Epithelial cell of esophagus (primary cell): ENCODE data around the gene B4GALT2.

Experiments used
- DNase-seq: peaks from one replicate; pipeline ENCODE4 v3.0.0; 2010; ENCODE audit warnings: low read depth
- H3K4me3 ChIP-seq: 2 replicates; pipeline ENCODE4 v1.5.1; 2011; ENCODE audit warnings: mild to moderate bottlenecking, low read length, control low read depth
- CTCF ChIP-seq: IDR thresholded peaks from 2 replicates; pipeline ENCODE4 v1.5.1; 2011; ENCODE audit warnings: low read depth, mild to moderate bottlenecking, low read length, control low read depth, inconsistent platforms; ENCODE audit not compliant: insufficient read depth; ENCODE audit errors: missing control alignments

B4GALT2 gene

DNA sequence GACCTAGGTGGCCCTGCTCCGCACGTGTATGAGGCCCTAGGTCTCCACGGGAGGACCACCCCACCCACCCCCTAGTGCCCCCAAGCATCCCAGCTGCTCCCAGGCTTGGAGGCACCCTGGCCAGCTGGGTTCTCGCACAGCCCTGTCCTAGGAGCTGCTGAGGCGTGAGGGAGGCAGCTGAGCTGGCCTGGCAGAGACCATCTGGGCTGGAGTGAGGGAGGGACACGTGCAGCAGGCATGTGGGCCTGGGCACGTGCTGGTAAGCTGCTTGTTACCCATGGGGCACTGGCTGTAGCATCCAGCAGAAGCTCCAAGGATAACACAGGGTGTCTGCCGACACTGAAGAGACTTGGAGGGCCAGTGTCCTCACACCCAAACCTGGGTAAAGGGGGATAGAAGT, 42.1 kb downstream of the B4GALT2 start:
- no peak overlapping the region for H3K4me3 ChIP-seq
- DNase-seq: no peak
- no peak for TF ChIP-seq CTCF

DNA sequence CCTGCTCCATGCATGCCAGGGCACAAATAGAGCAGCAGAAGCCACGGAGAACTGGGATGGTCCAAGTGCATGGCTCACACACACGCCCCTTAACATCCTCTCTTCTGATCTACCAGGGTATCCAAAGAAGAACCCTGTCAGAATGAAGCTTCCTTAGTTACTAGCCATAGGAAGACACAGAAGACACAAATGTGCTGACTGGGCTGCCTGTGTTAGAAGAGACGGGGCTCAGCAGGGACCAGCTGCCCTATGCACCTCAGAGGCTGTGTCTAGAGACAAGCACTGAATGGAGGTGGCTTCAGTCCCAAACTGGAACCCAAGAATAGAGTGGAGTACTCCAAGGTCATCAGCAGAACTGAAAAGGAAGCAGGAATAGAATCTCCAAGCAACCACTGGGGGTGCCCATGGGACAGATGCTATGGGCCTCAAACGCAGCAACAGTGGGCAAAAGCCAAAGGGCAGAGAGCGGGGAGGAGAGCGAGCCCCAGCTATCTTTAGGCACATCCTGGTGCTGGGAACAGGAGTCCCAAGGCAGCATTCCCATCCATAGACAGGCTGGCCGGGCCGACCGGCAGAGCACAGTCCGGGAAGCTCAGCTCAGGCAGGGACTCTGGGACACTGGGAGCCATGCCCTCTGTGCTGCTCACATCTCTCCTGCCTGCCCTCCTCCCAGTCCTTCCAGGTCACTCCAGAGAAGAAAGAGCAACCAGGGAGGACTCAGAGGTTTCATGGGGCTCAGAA, 42.7 kb downstream of the B4GALT2 start:
- H3K4me3 ChIP-seq: no peak overlapping the region
- no peak for DNase-seq
- no peak for TF ChIP-seq CTCF

DNA sequence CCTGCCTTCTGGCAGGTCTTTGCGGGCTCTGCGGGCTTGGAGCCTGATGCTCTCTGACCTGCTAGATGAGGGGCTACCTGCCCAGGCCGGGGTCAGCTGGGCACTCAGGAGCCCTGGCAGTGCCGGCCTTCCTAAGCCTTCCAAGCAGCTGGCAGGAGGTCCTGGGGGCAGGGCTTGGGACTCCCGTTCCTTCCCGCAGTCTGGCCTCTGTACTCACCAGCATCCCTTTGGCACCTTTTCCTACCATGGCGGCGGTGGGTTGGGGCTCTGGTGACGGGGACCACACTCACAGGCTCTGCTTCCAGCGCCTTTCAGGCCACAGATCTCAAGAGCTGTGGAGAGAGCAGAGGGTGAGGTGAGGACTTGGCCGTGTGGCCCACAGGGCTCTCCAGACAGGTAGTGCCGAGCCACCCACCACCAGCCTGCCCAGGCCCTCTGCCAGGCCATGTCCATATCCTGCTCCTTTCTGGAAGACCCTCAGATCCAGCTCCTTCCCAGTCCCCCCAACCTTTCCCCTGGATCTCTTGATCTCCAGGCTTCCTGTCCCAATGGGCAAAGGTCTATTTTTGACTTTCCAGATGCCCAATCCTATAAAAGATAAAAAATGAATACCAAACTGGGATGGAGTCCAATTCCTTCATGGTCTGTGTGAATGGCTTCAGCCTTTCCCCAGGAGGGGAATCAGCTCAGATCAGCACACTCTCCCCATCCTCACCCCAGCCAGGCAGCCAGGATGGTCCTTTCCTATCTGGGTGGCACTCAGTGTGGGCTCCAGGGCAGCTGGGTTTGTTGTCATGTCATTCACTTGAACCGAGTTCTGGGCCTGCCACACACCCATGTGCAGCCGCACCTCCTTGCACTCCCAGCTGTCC, 45.3 kb downstream of the B4GALT2 start:
- no peak for DNase-seq
- no peak for TF ChIP-seq CTCF
- H3K4me3 ChIP-seq: no peak overlapping the region

- DNase-seq: peak; percentile 83
- no peak for TF ChIP-seq CTCF
- H3K4me3 ChIP-seq: no peak overlapping the region
These were observed 46.0 kb downstream of the B4GALT2 start for GRCh38 chr1:44024903-44025525.

DNA sequence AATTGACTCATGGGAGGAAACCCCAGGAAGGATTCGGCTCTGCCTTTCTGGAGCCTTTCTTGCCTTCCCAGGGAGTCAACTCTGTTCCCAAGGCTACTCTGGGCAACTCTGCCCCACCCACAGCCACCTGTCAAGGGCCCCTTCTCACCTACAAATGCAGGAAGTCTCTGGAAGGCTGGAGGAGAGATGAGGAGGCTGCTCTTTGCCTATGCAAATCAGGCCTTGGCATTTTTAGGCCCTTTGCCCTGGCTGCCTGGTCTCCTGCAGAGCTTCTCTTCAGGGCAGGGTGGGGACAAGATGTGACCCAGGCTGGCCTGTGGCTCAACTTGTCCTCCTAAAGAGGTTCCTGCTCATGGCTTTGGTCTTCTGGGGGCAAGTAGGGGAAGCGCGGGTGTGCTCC, 46.8 kb downstream of the B4GALT2 start:
- peak; percentile 47 for DNase-seq
- TF ChIP-seq CTCF: no peak
- H3K4me3 ChIP-seq: no peak overlapping the region

GRCh38 chr1:44027320-44027719, 48.3 kb downstream of the B4GALT2 start:
- H3K4me3 ChIP-seq: no peak overlapping the region
- DNase-seq: no peak
- no peak for TF ChIP-seq CTCF
